Uterus (tissue), 2 donors: ENCODE data around the gene C4BPB.

Source experiments
- CTCF ChIP-seq, 4 experiments: fragments of 200-600 bp in 2 of 4; fragments of 450-650 bp in 2 of 4; sonication (generic) in 2 of 4; IDR thresholded peaks; one replicate each; pipeline ENCODE4 v1.5.1; 2016 to 2019; ENCODE audit warnings: antibody characterized with exemption in 4 of 4, mild to moderate bottlenecking in 2 of 4, moderate library complexity in 1 of 4
- POLR2A ChIP-seq, 2 donors: fragments of 450-650 bp; IDR thresholded peaks; one replicate each; pipeline ENCODE4 v1.6.1; 2016; ENCODE audit warnings: antibody characterized with exemption in 2 of 2, mild to moderate bottlenecking in 1 of 2, moderate library complexity in 1 of 2

GRCh38 chr1:207040181-207040533 is 48.5 kb upstream of the C4BPB start:
- TF ChIP-seq CTCF (IDR thresholded peaks at IDR 0.05) (no peak), POLR2A (IDR thresholded peaks at IDR 0.05) (no peak)
